Activated CD4-positive, alpha-beta T cell treated with anti-CD3 and anti-CD28 coated beads, Interleukin-2, amount 10 ng/mL, durations not matched to agents 24 days and 14 days (primary cell): ENCODE results near the gene TUBB6. TPM values are rescaled to one million over a fixed set of nuclear protein-coding genes. Genes with fewer than 3 reads are reported as not detected.
A peak's percentile ranks its signal among the peaks of the same experiment; 100 is the strongest.

ENCODE experiments used
- DNase-seq: peaks from one replicate; pipeline ENCODE4 v3.0.0; 2022
- H3K27ac Mint-ChIP-seq: one replicate; pipeline ENCODE4 v1.8.0; 2022; ENCODE audit warnings: mild to moderate bottlenecking, mixed read lengths
- H3K27me3 Mint-ChIP-seq: one replicate; pipeline ENCODE4 v1.8.0; 2022; ENCODE audit warnings: mixed read lengths
- H3K36me3 Mint-ChIP-seq: one replicate; pipeline ENCODE4 v1.8.0; 2022; ENCODE audit warnings: low read depth, mild to moderate bottlenecking, mixed read lengths
- H3K4me1 Mint-ChIP-seq: one replicate; pipeline ENCODE4 v1.8.0; 2021; ENCODE audit warnings: mixed read lengths
- H3K4me3 Mint-ChIP-seq: one replicate; pipeline ENCODE4 v1.8.0; 2022; ENCODE audit warnings: mild to moderate bottlenecking, moderate library complexity, mixed read lengths
- H3K9me3 Mint-ChIP-seq: one replicate; pipeline ENCODE4 v1.8.0; 2021; ENCODE audit warnings: mixed read lengths
- intact Hi-C: fragments of 100-400 bp; cut with micrococcal nuclease; formaldehyde crosslinking; loops from one replicate; pipeline ENCODE4 v1.15.1; 2023
- total RNA-seq: library from RNA; stranded (reverse); gene quantifications from 2 replicates; pipeline ENCODE4 v1.2.3, GENCODE V29; 2022

TUBB6 gene
- total RNA-seq, 1 donor from 2014 or later: 40.2 TPM

- intact Hi-C loops: no loop called here
- peaks cover 56% of the 10 kb centered on the region for H3K36me3 Mint-ChIP-seq
- no peak overlapping the region for H3K27ac Mint-ChIP-seq
- DNase-seq: no peak
- H3K4me3 Mint-ChIP-seq: no peak overlapping the region
- no peaks in the 10 kb centered on the region for H3K27me3 Mint-ChIP-seq
- no peaks in the 10 kb centered on the region for H3K9me3 Mint-ChIP-seq
- H3K4me1 Mint-ChIP-seq: peaks cover 2% of the 10 kb centered on the region
Observed at GRCh38 chr18:12352188-12352587, 44.1 kb downstream of the TUBB6 start.

- no peaks in the 10 kb centered on the region for H3K9me3 Mint-ChIP-seq
- peaks cover 2% of the 10 kb centered on the region for H3K4me1 Mint-ChIP-seq
- intact Hi-C loops: no loop called here
- DNase-seq: no peak
- H3K27me3 Mint-ChIP-seq: no peaks in the 10 kb centered on the region
- H3K27ac Mint-ChIP-seq: no peak overlapping the region
- no peak overlapping the region for H3K4me3 Mint-ChIP-seq
- H3K36me3 Mint-ChIP-seq: peaks cover 59% of the 10 kb centered on the region
Observed at GRCh38 chr18:12359515-12359927, 51.5 kb downstream of the TUBB6 start.

GRCh38 chr18:12361770-12362378 lies 53.8 kb downstream of the TUBB6 start:
- H3K4me3 Mint-ChIP-seq: no peak overlapping the region
- no peaks in the 10 kb centered on the region for H3K9me3 Mint-ChIP-seq
- H3K36me3 Mint-ChIP-seq: peaks cover 59% of the 10 kb centered on the region
- peak overlapping the region; percentile 41 for H3K27ac Mint-ChIP-seq
- DNase-seq: no peak
- intact Hi-C loops: no loop called here
- H3K27me3 Mint-ChIP-seq: no peaks in the 10 kb centered on the region
- no peaks in the 10 kb centered on the region for H3K4me1 Mint-ChIP-seq

GRCh38 chr18:12362473-12363174 lies 54.6 kb downstream of the TUBB6 start:
- H3K27me3 Mint-ChIP-seq: no peaks in the 10 kb centered on the region
- intact Hi-C loops: no loop called here
- H3K4me3 Mint-ChIP-seq: no peak overlapping the region
- H3K4me1 Mint-ChIP-seq: no peaks in the 10 kb centered on the region
- no peak overlapping the region for H3K27ac Mint-ChIP-seq
- H3K9me3 Mint-ChIP-seq: no peaks in the 10 kb centered on the region
- peaks cover 64% of the 10 kb centered on the region for H3K36me3 Mint-ChIP-seq
- DNase-seq: no peak

- peaks cover 4% of the 10 kb centered on the region for H3K4me1 Mint-ChIP-seq
- H3K9me3 Mint-ChIP-seq: no peaks in the 10 kb centered on the region
- peaks cover 51% of the 10 kb centered on the region for H3K36me3 Mint-ChIP-seq
- H3K27me3 Mint-ChIP-seq: no peaks in the 10 kb centered on the region
- no peak overlapping the region for H3K27ac Mint-ChIP-seq
- intact Hi-C loops: no loop called here
- H3K4me3 Mint-ChIP-seq: no peak overlapping the region
- DNase-seq: no peak
Observed at GRCh38 chr18:12366379-12366778, 58.3 kb downstream of the TUBB6 start.

- Mint-ChIP-seq H3K9me3 (no peaks in the 10 kb centered on the region), H3K27me3 (no peaks in the 10 kb centered on the region), H3K27ac (no peak overlapping the region), H3K36me3 (peaks cover 48% of the 10 kb centered on the region), H3K4me3 (no peak overlapping the region), H3K4me1 (peaks cover 8% of the 10 kb centered on the region)
- DNase-seq: no peak
- intact Hi-C loops: no loop called here
Observed at GRCh38 chr18:12366784-12367183, 58.7 kb downstream of the TUBB6 start.

GRCh38 chr18:12369211-12369610 lies 61.2 kb downstream of the TUBB6 start:
- peaks cover 39% of the 10 kb centered on the region for H3K36me3 Mint-ChIP-seq
- H3K27me3 Mint-ChIP-seq: no peaks in the 10 kb centered on the region

GRCh38 chr18:12371590-12371989 lies 63.5 kb downstream of the TUBB6 start:
- H3K27ac Mint-ChIP-seq: no peak overlapping the region
- peaks cover 39% of the 10 kb centered on the region for H3K4me1 Mint-ChIP-seq
- H3K36me3 Mint-ChIP-seq: peaks cover 31% of the 10 kb centered on the region
- H3K27me3 Mint-ChIP-seq: no peaks in the 10 kb centered on the region
- intact Hi-C loops: no loop called here
- no peaks in the 10 kb centered on the region for H3K9me3 Mint-ChIP-seq
- DNase-seq: no peak
- H3K4me3 Mint-ChIP-seq: no peak overlapping the region

More at GRCh38 chr18:12369211-12369610, 61.2 kb downstream of the TUBB6 start:
- no peak overlapping the region for H3K27ac Mint-ChIP-seq
- no peaks in the 10 kb centered on the region for H3K9me3 Mint-ChIP-seq
- no peak overlapping the region for H3K4me3 Mint-ChIP-seq
- no peak for DNase-seq
- H3K4me1 Mint-ChIP-seq: peaks cover 27% of the 10 kb centered on the region
- intact Hi-C loops: no loop called here

GRCh38 chr18:12372406-12372805 lies 64.4 kb downstream of the TUBB6 start:
- no peak for DNase-seq
- intact Hi-C loops: no loop called here
- Mint-ChIP-seq H3K4me3 (no peak overlapping the region), H3K27ac (no peak overlapping the region), H3K27me3 (no peaks in the 10 kb centered on the region), H3K4me1 (peaks cover 40% of the 10 kb centered on the region), H3K9me3 (no peaks in the 10 kb centered on the region), H3K36me3 (peaks cover 24% of the 10 kb centered on the region)

GRCh38 chr18:12373116-12373770 lies 65.2 kb downstream of the TUBB6 start:
- Mint-ChIP-seq H3K9me3 (no peaks in the 10 kb centered on the region), H3K27ac (no peak overlapping the region), H3K4me1 (peaks cover 47% of the 10 kb centered on the region), H3K4me3 (no peak overlapping the region), H3K27me3 (peaks cover 2% of the 10 kb centered on the region), H3K36me3 (peaks cover 22% of the 10 kb centered on the region)
- intact Hi-C loops: no loop called here
- DNase-seq: no peak

GRCh38 chr18:12373771-12374116 lies 65.7 kb downstream of the TUBB6 start:
- intact Hi-C loops: no loop called here
- H3K4me3 Mint-ChIP-seq: no peak overlapping the region
- peaks cover 47% of the 10 kb centered on the region for H3K4me1 Mint-ChIP-seq
- H3K9me3 Mint-ChIP-seq: no peaks in the 10 kb centered on the region
- H3K36me3 Mint-ChIP-seq: peaks cover 20% of the 10 kb centered on the region
- DNase-seq: no peak
- peaks cover 2% of the 10 kb centered on the region for H3K27me3 Mint-ChIP-seq
- no peak overlapping the region for H3K27ac Mint-ChIP-seq

- Mint-ChIP-seq H3K9me3 (no peaks in the 10 kb centered on the region), H3K27ac (no peak overlapping the region), H3K36me3 (peaks cover 15% of the 10 kb centered on the region), H3K4me1 (peaks cover 47% of the 10 kb centered on the region), H3K4me3 (peak overlapping the region; percentile 94), H3K27me3 (peaks cover 4% of the 10 kb centered on the region)
- intact Hi-C loops: no loop called here
- no peak for DNase-seq
Observed at GRCh38 chr18:12374401-12374800, 66.4 kb downstream of the TUBB6 start.
